Neural crest cell (in vitro differentiated cells): ENCODE measurements around the gene EVA1C. TPM values are rescaled to one million over a fixed set of nuclear protein-coding genes. Genes with fewer than 3 reads are reported as not detected.
"Not testable (repeated sequence)": the region's sequence is repeated elsewhere in the genome, so short reads cannot be mapped to it uniquely, and the experiment has no call there.

Experiments used
- DNase-seq: peaks from one replicate; pipeline ENCODE4 v3.0.0; 2021; ENCODE audit warnings: low read depth, mixed read lengths, low spot score
- H3K27ac Mint-ChIP-seq: one replicate; pipeline ENCODE4 v1.8.0; 2021; ENCODE audit warnings: mild to moderate bottlenecking, mixed read lengths; ENCODE audit not compliant: unreplicated experiment
- H3K27me3 Mint-ChIP-seq: 2 replicates; pipeline ENCODE4 v1.8.0; 2021; ENCODE audit warnings: low read depth, mild to moderate bottlenecking, mixed read lengths
- H3K36me3 Mint-ChIP-seq: 2 replicates; pipeline ENCODE4 v1.8.0; 2021; ENCODE audit warnings: low read depth, mild to moderate bottlenecking, mixed read lengths
- H3K4me1 Mint-ChIP-seq: 2 replicates; pipeline ENCODE4 v1.8.0; 2021; ENCODE audit warnings: mixed read lengths
- H3K4me3 Mint-ChIP-seq: one replicate; pipeline ENCODE4 v1.8.0; 2021; ENCODE audit warnings: mild to moderate bottlenecking, mixed read lengths
- H3K9me3 Mint-ChIP-seq: 2 replicates; pipeline ENCODE4 v1.8.0; 2021; ENCODE audit warnings: mixed read lengths
- total RNA-seq: library from RNA; stranded (reverse); gene quantifications from 2 replicates; pipeline ENCODE4 v1.2.1, GENCODE V29; 2021
- TF ChIP-seq, protein P1 (sequence below): fragments of 200-600 bp; sonication (generic); conservative IDR thresholded peaks from 2 replicates; pipeline ENCODE4 v1.5.0; 2021; ENCODE audit warnings: antibody characterized with exemption, mild to moderate bottlenecking

The EVA1C gene
- total RNA-seq, 1 donor from 2014 or later = not detected

DNA sequence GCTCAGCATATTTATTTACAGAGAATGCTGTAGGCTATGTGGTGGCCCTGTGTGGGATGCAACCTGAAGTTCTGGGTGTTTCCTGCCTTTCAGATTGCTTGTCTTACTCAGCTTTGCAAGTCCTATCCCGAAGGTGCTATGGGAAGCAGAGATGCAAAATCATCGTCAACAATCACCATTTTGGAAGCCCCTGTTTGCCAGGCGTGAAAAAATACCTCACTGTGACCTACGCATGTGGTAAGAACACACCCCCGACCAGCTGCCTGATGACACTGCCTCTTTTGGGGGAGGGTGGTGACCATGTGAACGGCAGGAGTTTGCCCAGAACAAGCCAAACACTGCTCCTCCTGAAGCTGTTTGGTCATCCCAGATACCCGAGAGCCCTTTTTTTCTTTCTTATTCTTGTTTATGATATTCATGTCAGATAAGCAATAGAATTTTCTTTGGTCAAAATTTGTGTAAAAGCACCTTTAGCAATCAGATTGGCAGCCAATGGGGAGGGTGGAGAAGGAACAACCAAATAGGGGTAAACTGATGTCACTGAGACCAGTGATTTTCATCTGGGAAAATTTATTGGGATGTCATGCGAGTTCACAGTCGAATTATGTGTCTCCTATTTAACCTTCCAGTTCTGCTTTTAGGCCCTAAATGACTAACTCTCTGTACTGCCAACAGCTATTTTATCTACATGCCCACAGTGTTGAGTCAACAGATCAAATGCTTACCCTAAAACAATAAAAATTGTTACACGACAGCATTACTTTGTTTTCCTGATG, 82.6 kb downstream of the EVA1C start:
- Mint-ChIP-seq H3K9me3 (peaks cover 2% of the 10 kb centered on the region), H3K4me1 (peaks cover 9% of the 10 kb centered on the region), H3K27me3 (no peaks in the 10 kb centered on the region), H3K4me3 (no peak overlapping the region), H3K27ac (no peak overlapping the region), H3K36me3 (peaks cover under 1% of the 10 kb centered on the region)
- DNase-seq = no peak
- TF ChIP-seq, protein P1, sequence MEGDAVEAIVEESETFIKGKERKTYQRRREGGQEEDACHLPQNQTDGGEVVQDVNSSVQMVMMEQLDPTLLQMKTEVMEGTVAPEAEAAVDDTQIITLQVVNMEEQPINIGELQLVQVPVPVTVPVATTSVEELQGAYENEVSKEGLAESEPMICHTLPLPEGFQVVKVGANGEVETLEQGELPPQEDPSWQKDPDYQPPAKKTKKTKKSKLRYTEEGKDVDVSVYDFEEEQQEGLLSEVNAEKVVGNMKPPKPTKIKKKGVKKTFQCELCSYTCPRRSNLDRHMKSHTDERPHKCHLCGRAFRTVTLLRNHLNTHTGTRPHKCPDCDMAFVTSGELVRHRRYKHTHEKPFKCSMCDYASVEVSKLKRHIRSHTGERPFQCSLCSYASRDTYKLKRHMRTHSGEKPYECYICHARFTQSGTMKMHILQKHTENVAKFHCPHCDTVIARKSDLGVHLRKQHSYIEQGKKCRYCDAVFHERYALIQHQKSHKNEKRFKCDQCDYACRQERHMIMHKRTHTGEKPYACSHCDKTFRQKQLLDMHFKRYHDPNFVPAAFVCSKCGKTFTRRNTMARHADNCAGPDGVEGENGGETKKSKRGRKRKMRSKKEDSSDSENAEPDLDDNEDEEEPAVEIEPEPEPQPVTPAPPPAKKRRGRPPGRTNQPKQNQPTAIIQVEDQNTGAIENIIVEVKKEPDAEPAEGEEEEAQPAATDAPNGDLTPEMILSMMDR = no peak

DNA sequence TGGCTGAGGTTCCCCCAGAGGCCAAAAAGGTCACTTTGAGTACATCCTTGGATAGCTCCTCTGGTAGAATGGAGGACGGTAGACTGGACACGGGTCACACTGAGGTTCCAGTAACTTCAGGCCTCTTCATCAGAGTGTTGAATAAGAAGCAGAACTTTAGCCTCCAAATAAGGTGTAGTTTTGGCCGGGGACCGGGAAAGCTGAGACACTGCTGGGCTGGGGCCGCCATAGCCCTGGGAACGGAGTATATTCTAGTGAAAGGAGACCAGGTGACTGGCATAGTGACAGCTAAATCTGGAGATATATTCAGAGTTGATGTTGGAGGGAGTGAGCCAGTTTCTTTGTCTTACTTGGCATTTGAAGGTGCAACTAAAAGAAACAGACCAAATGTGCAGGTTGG, 84.1 kb downstream of the EVA1C start:
- no peak overlapping the region for H3K27ac Mint-ChIP-seq
- no peaks in the 10 kb centered on the region for H3K27me3 Mint-ChIP-seq
- DNase-seq = no peak
- TF ChIP-seq, protein P1 = no peak
- H3K4me3 Mint-ChIP-seq = no peak overlapping the region
- H3K4me1 Mint-ChIP-seq = peaks cover 5% of the 10 kb centered on the region
- H3K36me3 Mint-ChIP-seq = no peaks in the 10 kb centered on the region
- H3K9me3 Mint-ChIP-seq = no peaks in the 10 kb centered on the region

DNA sequence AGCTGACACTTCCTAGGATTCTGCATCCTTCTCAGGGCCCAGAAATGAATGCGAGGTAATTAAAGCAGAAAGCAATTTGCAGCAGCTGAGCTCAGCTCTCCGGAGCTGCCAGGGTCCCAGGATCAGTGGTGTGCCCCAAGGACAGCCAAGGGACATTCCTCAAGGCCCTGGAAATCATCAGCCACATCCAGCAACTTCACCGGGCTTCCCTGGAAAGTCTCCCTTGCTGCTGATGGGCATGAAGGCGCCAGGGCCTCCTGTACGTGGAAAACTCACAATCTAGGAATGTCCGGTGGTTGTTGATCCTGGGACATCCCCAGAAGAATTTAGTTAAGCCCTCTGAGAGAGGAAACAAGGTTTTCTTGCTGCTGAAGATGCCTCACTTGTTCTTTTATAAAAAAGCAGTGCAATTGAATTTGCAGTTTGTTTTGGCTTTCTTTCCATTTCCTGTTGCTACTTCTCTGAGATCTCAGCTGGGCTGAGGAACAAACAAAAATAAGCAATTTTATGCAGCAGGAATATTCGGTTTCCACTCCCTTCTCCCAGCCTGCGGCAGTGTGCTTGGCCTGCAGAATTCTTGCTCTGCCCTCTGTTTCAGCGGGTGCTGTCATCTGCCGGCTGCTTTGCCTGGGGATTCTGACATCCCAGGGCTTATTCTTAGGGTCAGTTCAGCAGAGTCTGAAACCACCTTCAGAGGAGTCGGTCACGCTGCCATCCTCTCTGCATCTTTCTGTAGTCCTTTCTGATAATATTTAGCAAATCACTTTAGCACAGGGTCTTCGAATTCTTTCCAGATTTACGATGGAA, 86.9 kb downstream of the EVA1C start:
- Mint-ChIP-seq H3K27me3 (no peaks in the 10 kb centered on the region), H3K27ac (no peak overlapping the region), H3K9me3 (no peaks in the 10 kb centered on the region), H3K4me3 (no peak overlapping the region), H3K4me1 (peaks cover 5% of the 10 kb centered on the region), H3K36me3 (no peaks in the 10 kb centered on the region)
- no peak for DNase-seq
- TF ChIP-seq, protein P1 = no peak

- not testable (repeated sequence) for H3K4me3 Mint-ChIP-seq, DNase-seq, H3K27ac Mint-ChIP-seq, H3K36me3 Mint-ChIP-seq, H3K27me3 Mint-ChIP-seq, H3K9me3 Mint-ChIP-seq
- H3K4me1 Mint-ChIP-seq = peaks cover 16% of the 10 kb centered on the region
Measured at GRCh38 chr21:32503641-32504040, 91.1 kb downstream of the EVA1C start.

DNA sequence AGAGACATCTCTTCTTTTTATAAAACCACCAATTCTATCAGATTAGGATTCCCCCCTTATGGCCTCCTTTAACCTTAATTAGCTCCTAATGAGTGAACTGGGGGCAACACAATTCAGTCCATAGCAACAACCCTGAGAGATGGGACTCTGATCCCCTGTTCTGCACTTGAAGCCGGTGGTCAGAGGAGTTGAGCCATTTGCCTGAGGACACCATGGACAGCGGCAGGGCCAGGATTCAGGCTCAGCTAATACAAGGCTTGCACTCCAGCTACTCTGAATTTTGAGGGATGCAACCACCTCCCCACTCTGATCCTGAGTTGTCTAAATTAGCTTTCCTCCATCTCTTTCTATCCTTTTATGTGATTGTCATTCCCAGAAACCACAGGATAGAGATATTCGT, 93.3 kb downstream of the EVA1C start:
- not testable (repeated sequence) for H3K27ac Mint-ChIP-seq, H3K9me3 Mint-ChIP-seq, H3K4me3 Mint-ChIP-seq, DNase-seq, H3K36me3 Mint-ChIP-seq, H3K27me3 Mint-ChIP-seq
- peaks cover 12% of the 10 kb centered on the region for H3K4me1 Mint-ChIP-seq

DNA sequence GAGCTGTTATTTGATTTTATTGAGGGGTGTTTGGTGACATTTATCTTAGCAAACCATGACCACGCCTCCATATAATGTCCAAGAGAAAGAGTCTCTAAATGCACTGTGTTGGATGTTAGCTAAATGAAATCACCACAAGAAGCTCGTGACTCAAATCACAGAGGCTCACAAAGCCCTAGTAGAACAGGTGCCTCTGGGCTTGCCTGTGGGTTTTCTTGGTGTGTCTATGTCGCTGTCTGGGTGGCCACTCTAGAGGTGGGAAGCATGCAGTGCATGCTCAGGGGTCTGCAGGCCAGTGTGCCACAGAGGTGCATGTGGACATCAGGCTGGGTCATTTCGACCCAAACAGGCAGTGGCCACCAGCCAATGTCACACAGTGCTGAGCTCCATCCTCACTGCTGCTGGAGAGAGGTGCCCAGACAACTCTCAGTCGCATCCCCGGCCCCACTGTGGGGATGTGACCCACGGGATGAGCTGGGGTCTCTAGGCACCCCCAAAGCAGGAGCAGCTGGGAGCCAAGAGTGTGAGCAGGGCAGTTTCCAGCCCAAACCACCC, 94.0 kb downstream of the EVA1C start:
- not testable (repeated sequence) for H3K9me3 Mint-ChIP-seq, H3K27me3 Mint-ChIP-seq, H3K36me3 Mint-ChIP-seq, H3K27ac Mint-ChIP-seq, DNase-seq, H3K4me3 Mint-ChIP-seq
- H3K4me1 Mint-ChIP-seq = peaks cover 12% of the 10 kb centered on the region
